Measurements from ENCODE around the gene LGR6.

GRCh38 chr1:202367271-202367670 is 173.7 kb downstream of the LGR6 start:
- TF ChIP-seq CTCF (IDR thresholded peaks at IDR 0.05) = no peak
- TF ChIP-seq POLR2A (IDR thresholded peaks at IDR 0.05) = no peak
